H1 (cell line): ENCODE results near the gene NDUFAF7. TPM values are rescaled to one million over a fixed set of nuclear protein-coding genes. Genes with fewer than 3 reads are reported as not detected.

ENCODE experiments used
- CTCF ChIA-PET: fragments of 300-600 bp; sonication (Branson Sonifier 250); formaldehyde crosslinking; loops from one replicate; lab custom pipeline; 2021; ENCODE audit not compliant: partially characterized antibody; lab: Charles Lee
- POLR2A ChIA-PET: fragments of 300-600 bp; sonication (Branson Sonifier 250); formaldehyde crosslinking; loops from one replicate; lab custom pipeline; 2021; ENCODE audit warnings: inconsistent platforms; ENCODE audit not compliant: partially characterized antibody; lab: Charles Lee
- DNase-seq, 2 experiments: peaks; one replicate each; pipeline versions ENCODE4 v3.0.0 to v3.0.0-alpha.2; 2010 to 2022; ENCODE audit warnings: low spot score in 2 of 2, low read depth in 1 of 2, mixed read lengths in 1 of 2
- FAIRE-seq: peaks from 2 replicates; lab custom pipeline; 2011; peaks lifted over from hg19 to GRCh38; lab: Jason Lieb, UNC
- H2AFZ ChIP-seq: 2 replicates; pipeline ENCODE4 v1.8.1; 2012; ENCODE audit warnings: low read length, inconsistent platforms
- H2AK5ac ChIP-seq: 2 replicates; pipeline ENCODE4 v1.6.1; 2013; ENCODE audit warnings: low read depth, low read length
- H2BK120ac ChIP-seq: replicated peaks from 2 replicates; pipeline ENCODE3; 2013; ENCODE audit warnings: low read depth, low read length, inconsistent platforms
- H2BK12ac ChIP-seq: 2 replicates; pipeline ENCODE4 v1.6.1; 2013; ENCODE audit warnings: low read depth, low read length
- H2BK15ac ChIP-seq: 2 replicates; pipeline ENCODE4 v1.6.1; 2013; ENCODE audit warnings: low read length
- H2BK20ac ChIP-seq: 2 replicates; pipeline ENCODE4 v1.6.1; 2013; ENCODE audit warnings: low read length
- H2BK5ac ChIP-seq: 2 replicates; pipeline ENCODE4 v1.6.1; 2013; ENCODE audit warnings: low read depth, low read length
- H3K14ac ChIP-seq: 2 replicates; pipeline ENCODE4 v1.6.1; 2013; ENCODE audit warnings: inconsistent platforms; ENCODE audit not compliant: insufficient read length
- H3K18ac ChIP-seq: 2 replicates; pipeline ENCODE4 v1.6.1; 2013; ENCODE audit warnings: low read length; ENCODE audit errors: extremely low read depth
- H3K23ac ChIP-seq: 2 replicates; pipeline ENCODE4 v1.6.1; 2013; ENCODE audit warnings: inconsistent platforms; ENCODE audit not compliant: insufficient read length
- H3K23me2 ChIP-seq: 2 replicates; pipeline ENCODE4 v1.6.1; 2013; ENCODE audit warnings: low read depth, low read length
- H3K27ac ChIP-seq: 2 replicates; pipeline ENCODE4 v1.6.1; 2011; ENCODE audit warnings: low read depth, low read length, inconsistent platforms
- H3K27me3 ChIP-seq, 4 experiments: replicated peaks in 1 of 4; 1 replicate in 1 of 4; 2 replicates in 3 of 4; pipeline versions ENCODE4 v1.6.1 to v1.8.1; 2011 to 2013; ENCODE audit warnings: low read length in 3 of 4, mild to moderate bottlenecking in 3 of 4, inconsistent platforms in 2 of 4, mixed read lengths in 2 of 4, moderate library complexity in 1 of 4; ENCODE audit not compliant: control insufficient read depth in 3 of 4, insufficient read depth in 3 of 4; ENCODE audit errors: extremely low read depth in 1 of 4
- H3K36me3 ChIP-seq, 4 experiments: 2 replicates each; pipeline versions ENCODE4 v1.6.1 to v1.8.1; 2011 to 2013; ENCODE audit warnings: mild to moderate bottlenecking in 4 of 4, low read length in 3 of 4, moderate library complexity in 2 of 4, control low read depth in 1 of 4, inconsistent platforms in 1 of 4; ENCODE audit not compliant: insufficient read depth in 4 of 4, control insufficient read depth in 2 of 4
- H3K4ac ChIP-seq: replicated peaks from 2 replicates; pipeline ENCODE3; 2013; ENCODE audit warnings: low read length, low read depth, mixed read lengths, inconsistent platforms; ENCODE audit not compliant: insufficient read length
- H3K4me1 ChIP-seq, 4 experiments: replicated peaks in 1 of 4; 1 replicate in 1 of 4; 2 replicates in 3 of 4; pipeline versions ENCODE4 v1.6.1 to v1.8.1; 2011 to 2013; ENCODE audit warnings: low read length in 3 of 4, inconsistent platforms in 2 of 4, mixed read lengths in 1 of 4; ENCODE audit not compliant: insufficient read depth in 4 of 4, control insufficient read depth in 3 of 4
- H3K4me2 ChIP-seq, 2 experiments: 2 replicates each; pipeline versions ENCODE4 v1.6.1 to v1.8.1; 2011 to 2013; ENCODE audit warnings: low read depth in 2 of 2, low read length in 2 of 2, control low read depth in 1 of 2, inconsistent platforms in 1 of 2, mild to moderate bottlenecking in 1 of 2; ENCODE audit not compliant: insufficient read depth in 1 of 2
- H3K4me3 ChIP-seq, 4 experiments: fragments of 200-600, 300-600 bp in 1 of 4; sonication (generic), shearing (Covaris generic), sonication (Bioruptor Twin) in 1 of 4; 2 replicates each; pipeline versions ENCODE4 v1.5.1 to v1.8.1; 2011 to 2016; ENCODE audit warnings: low read length in 4 of 4, low read depth in 3 of 4, control low read depth in 2 of 4, inconsistent platforms in 2 of 4, mild to moderate bottlenecking in 2 of 4, mixed read lengths in 1 of 4, moderate library complexity in 1 of 4; ENCODE audit not compliant: insufficient read depth in 2 of 4; ENCODE audit errors: extremely low read depth in 1 of 4
- H3K56ac ChIP-seq: replicated peaks from 2 replicates; pipeline ENCODE3; 2013; ENCODE audit warnings: low read depth, mild to moderate bottlenecking, mixed read lengths, low read length, inconsistent platforms; ENCODE audit not compliant: insufficient read length
- H3K79me1 ChIP-seq: 2 replicates; pipeline ENCODE4 v1.6.1; 2013; ENCODE audit warnings: low read depth, low read length, control low read depth
- H3K79me2 ChIP-seq, 2 experiments: 2 replicates each; pipeline versions ENCODE4 v1.6.1 to v1.8.1; 2012 to 2013; ENCODE audit warnings: low read length in 2 of 2, mild to moderate bottlenecking in 2 of 2, inconsistent platforms in 1 of 2; ENCODE audit not compliant: insufficient read depth in 2 of 2, control insufficient read depth in 1 of 2
- H3K9ac ChIP-seq, 4 experiments: replicated peaks in 1 of 4; 1 replicate in 1 of 4; 2 replicates in 3 of 4; pipeline versions ENCODE4 v1.6.1 to v1.8.1; 2011 to 2013; ENCODE audit warnings: low read depth in 3 of 4, low read length in 3 of 4, control low read depth in 2 of 4, mild to moderate bottlenecking in 2 of 4, moderate library complexity in 2 of 4, inconsistent platforms in 1 of 4; ENCODE audit errors: extremely low read depth in 1 of 4
- H3K9me3 ChIP-seq, 2 experiments: 2 replicates each; pipeline versions ENCODE4 v1.6.1 to v1.8.1; 2012 to 2013; ENCODE audit warnings: mild to moderate bottlenecking in 2 of 2, moderate library complexity in 2 of 2, control low read depth in 1 of 2, inconsistent platforms in 1 of 2, low read depth in 1 of 2, low read length in 1 of 2, mixed read lengths in 1 of 2; ENCODE audit not compliant: insufficient read depth in 2 of 2
- H4K20me1 ChIP-seq, 2 experiments: replicated peaks in 1 of 2; 2 replicates each; pipeline versions ENCODE3 to v1.8.1; 2011 to 2013; ENCODE audit warnings: inconsistent platforms in 2 of 2, low read length in 2 of 2, mild to moderate bottlenecking in 1 of 2; ENCODE audit not compliant: insufficient read depth in 2 of 2, control insufficient read depth in 1 of 2
- H4K5ac ChIP-seq: 2 replicates; pipeline ENCODE4 v1.6.1; 2013; ENCODE audit warnings: low read length, low read depth, mixed read lengths, inconsistent platforms; ENCODE audit not compliant: insufficient read length
- H4K8ac ChIP-seq: 2 replicates; pipeline ENCODE4 v1.8.0; 2013; ENCODE audit warnings: mild to moderate bottlenecking, moderate library complexity, low read length, inconsistent platforms; ENCODE audit not compliant: insufficient read depth; ENCODE audit errors: extremely low read depth
- H4K91ac ChIP-seq: replicated peaks from 2 replicates; pipeline ENCODE3; 2013; ENCODE audit warnings: low read length, mixed read lengths, inconsistent platforms; ENCODE audit not compliant: insufficient read length
- CHD1 ChIP-seq: IDR thresholded peaks from 2 replicates; pipeline ENCODE4 v1.6.1; 2012; ENCODE audit warnings: low read depth, low read length, improper control_type of control experiment
- EZH2 ChIP-seq: fragments of 200-600 bp; sonication (generic); IDR thresholded peaks from 2 replicates; pipeline ENCODE4 v1.7.1; 2012; ENCODE audit warnings: low read depth, mild to moderate bottlenecking, moderate library complexity, low read length, inconsistent platforms; ENCODE audit not compliant: severe bottlenecking
- JUN ChIP-seq: IDR thresholded peaks from 2 replicates; pipeline ENCODE4 v1.6.1; 2011; ENCODE audit warnings: low read depth, mild to moderate bottlenecking, improper control_type of control experiment, low read length
- KDM4A ChIP-seq: IDR thresholded peaks from one replicate; pipeline ENCODE4 v1.7.1; 2012; ENCODE audit warnings: low read depth, mild to moderate bottlenecking, moderate library complexity, low read length, inconsistent platforms; ENCODE audit not compliant: severe bottlenecking
- RNF2 ChIP-seq: fragments of 200-900, 300-1000 bp; sonication (generic); IDR thresholded peaks from 2 replicates; pipeline ENCODE4 v1.7.1; 2016; ENCODE audit warnings: borderline replicate concordance, low read depth, mild to moderate bottlenecking, antibody characterized with exemption, low read length; ENCODE audit not compliant: poor library complexity, severe bottlenecking; ENCODE audit errors: missing control alignments
- SUZ12 ChIP-seq: fragments of 200-600 bp; sonication (generic); IDR thresholded peaks from 2 replicates; pipeline ENCODE4 v1.6.1; 2012; ENCODE audit warnings: mild to moderate bottlenecking, inconsistent platforms, low read length, moderate library complexity, mixed read lengths
- YY1 ChIP-seq: IDR thresholded peaks from 2 replicates; pipeline ENCODE4 v1.6.1; 2011; ENCODE audit warnings: low read depth, mild to moderate bottlenecking, low read length
- WGBS, 2 experiments: shearing (Covaris generic) in 1 of 2; methylation state at CpG; one replicate each; pipeline versions ENCODE4 v1.1.6 to v1.1.7; 2013 to 2015; ENCODE audit warnings: low lambda C conversion rate in 2 of 2, mixed read lengths in 2 of 2, inconsistent platforms in 1 of 2, low coverage in 1 of 2, missing lambda C conversion rate in 1 of 2; ENCODE audit not compliant: insufficient replicate concordance in 2 of 2, insufficient coverage in 1 of 2, insufficient read length in 1 of 2; ENCODE audit errors: extremely low coverage in 1 of 2, missing lambda C conversion rate in 1 of 2; 5-methylcytosine and 5-hydroxymethylcytosine counted together
- polyA plus RNA-seq, 7 experiments: library from polyadenylated mRNA; depleted of rRNA in 3 of 7; stranded (reverse) in 5 of 7; unstranded in 2 of 7; fragments of >200 nt in 5 of 7; fragments of 200-250 nt in 2 of 7; gene quantifications; 1 replicate in 5 of 7; 2 replicates in 1 of 7; 4 replicates in 1 of 7; pipeline versions ENCODE4 v1.2.1 to v1.2.3, GENCODE V29; 2011 to 2013; ENCODE audit warnings: missing spikeins in 2 of 7, mixed read lengths in 2 of 7
- total RNA-seq: library from RNA; stranded (reverse); fragmentation: NEBNext Ultra II Directional; extraction: Animal tissue kit (Norgen Biotek cat#: 25700); gene quantifications from 2 replicates; pipeline ENCODE4 v1.2.1, GENCODE V29; 2021

The NDUFAF7 gene
- total and polyA plus RNA-seq, 2 of the 8 experiments (the other 6 are each of a cell fraction or from before 2014, with no cell fraction given), result 50.2 to 56.0 TPM

DNA sequence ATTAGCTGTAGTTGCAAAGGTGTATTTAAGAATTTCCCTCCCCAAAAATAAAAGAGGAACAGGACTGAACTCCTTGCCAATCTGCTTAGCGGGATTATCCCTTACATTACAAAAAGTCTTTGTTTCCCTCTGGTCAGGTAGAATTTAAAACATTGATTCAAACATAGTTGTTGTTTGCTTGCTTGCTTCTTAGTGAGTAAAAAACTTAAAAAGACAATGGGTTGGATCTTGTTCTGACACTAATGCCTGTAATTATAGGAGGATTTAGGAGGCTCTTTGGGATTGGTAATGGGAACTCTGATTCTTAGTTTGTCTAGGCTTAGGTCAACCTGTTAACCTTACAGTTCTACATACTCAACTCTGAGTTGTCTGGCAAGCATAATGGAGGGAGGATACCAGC lies 38.9 kb upstream of the NDUFAF7 start:
- no peak overlapping the region for H2BK15ac ChIP-seq
- DNase-seq (no peak), FAIRE-seq (no peak)
- H2BK20ac ChIP-seq, result peak overlapping the region; percentile 28; the same call in 1 of the 2 replicates
- H3K4me2 ChIP-seq, result 0 out of 4 replicates have a peak overlapping the region, but pooled peaks of 1 of the 2 experiments have one; percentile 19
- H3K36me3 ChIP-seq, result no peaks in the 10 kb centered on the region
- H3K56ac ChIP-seq, result no peak overlapping the region
- H2BK12ac ChIP-seq, result no peak overlapping the region
- no peak overlapping the region for H2BK5ac ChIP-seq
- no peak overlapping the region for H4K91ac ChIP-seq
- H3K27ac ChIP-seq, result no peak overlapping the region
- WGBS, 2 experiments, result 37% methylated on average over 1 of the region's 1 CpG; no CpG with 5 or more reads in 1 of the 2 experiments
- no peak overlapping the region for H2AFZ ChIP-seq
- H3K79me2 ChIP-seq, result peaks cover 5 to 12% of the 10 kb centered on the region in 2 experiments; a peak in 3 of 4 replicates
- no peaks in the 10 kb centered on the region for H3K79me1 ChIP-seq
- no peak overlapping the region for H4K8ac ChIP-seq
- H3K23me2 ChIP-seq, result peaks cover 6% of the 10 kb centered on the region
- no peak overlapping the region for H3K4me3 ChIP-seq
- H3K9ac ChIP-seq, result no peak overlapping the region
- no peaks in the 10 kb centered on the region for H3K27me3 ChIP-seq
- no peak overlapping the region for H2AK5ac ChIP-seq
- ChIA-PET CTCF (interaction anchor here (3.5 to 8.8 kb wide), 3 partner anchors 13 to 24 kb away, joined by 12 to 48 read pairs (median 48); no protein-coding TSS in a partner anchor), POLR2A (interaction anchor here (1.1 to 5.2 kb wide), 4 partner anchors 9 to 37 kb away, joined by 3 to 26 read pairs (median 16); no protein-coding TSS in a partner anchor)
- no peaks in the 10 kb centered on the region for H3K9me3 ChIP-seq
- H4K20me1 ChIP-seq, result no peaks in the 10 kb centered on the region
- H3K23ac ChIP-seq, result no peak overlapping the region
- H2BK120ac ChIP-seq, result no peak overlapping the region
- H4K5ac ChIP-seq, result peak overlapping the region; percentile 7
- no peak for TF ChIP-seq YY1
- TF ChIP-seq CHD1, result no peak
- TF ChIP-seq RNF2, result no peak
- no peak for TF ChIP-seq KDM4A
- no peak for TF ChIP-seq EZH2
- TF ChIP-seq JUN, result no peak
- no peak for TF ChIP-seq SUZ12
- no peak overlapping the region for H3K18ac ChIP-seq
- peaks cover 14 to 25% (median 16%) of the 10 kb centered on the region in 4 experiments for H3K4me1 ChIP-seq
- no peak overlapping the region for H3K14ac ChIP-seq
- no peak overlapping the region for H3K4ac ChIP-seq
